Stomach (tissue), 9 donors: ENCODE data around the gene SPAG16. TPM values are rescaled to one million over a fixed set of nuclear protein-coding genes. Genes with fewer than 3 reads are reported as not detected.

Experiments
- DNase-seq, 2 donors: peaks; one replicate each; pipeline versions ENCODE4 v3.0.0 to v3.0.0-alpha.2; 2013 to 2019
- H3K27ac ChIP-seq, 5 donors: fragments of 200-600 bp in 4 of 5; sonication (generic) in 4 of 5; one replicate each; pipeline ENCODE4 v1.5.1; 2013 to 2019; ENCODE audit warnings: mild to moderate bottlenecking in 1 of 5, moderate library complexity in 1 of 5
- H3K27me3 ChIP-seq, 3 donors: fragments of 200-600 bp; sonication (generic); one replicate each; pipeline ENCODE4 v1.5.1; 2017 to 2019; ENCODE audit warnings: mixed run types in 1 of 3
- H3K36me3 ChIP-seq, 4 donors: fragments of 200-600 bp; sonication (generic); 1 replicate in 3 of 4; 2 replicates in 1 of 4; pipeline ENCODE4 v1.5.1; 2016 to 2019
- H3K4me1 ChIP-seq, 4 donors: fragments of 200-600 bp; sonication (generic); one replicate each; pipeline ENCODE4 v1.5.1; 2016 to 2019
- H3K4me3 ChIP-seq, 4 donors: fragments of 200-600 bp; sonication (generic) in 3 of 4; one replicate each; pipeline ENCODE4 v1.5.1; 2016 to 2019; ENCODE audit warnings: mild to moderate bottlenecking in 1 of 4
- H3K9me3 ChIP-seq, 4 donors: fragments of 200-600 bp; sonication (generic); one replicate each; pipeline ENCODE4 v1.5.1; 2016 to 2019
- CTCF ChIP-seq, 7 experiments: fragments of 450-650 bp in 4 of 7; fragments of 200-600 bp in 3 of 7; sonication (generic) in 3 of 7; IDR thresholded peaks; one replicate each; pipeline ENCODE4 v1.5.1; 2016 to 2019; ENCODE audit warnings: antibody characterized with exemption in 7 of 7, control low read depth in 2 of 7, mild to moderate bottlenecking in 1 of 7
- EP300 ChIP-seq: sonication (generic); formaldehyde crosslinking; IDR thresholded peaks from one replicate; pipeline ENCODE4 v1.6.1; 2017; ENCODE audit warnings: antibody characterized with exemption
- POLR2A ChIP-seq, 4 donors: fragments of 450-650 bp; IDR thresholded peaks; one replicate each; pipeline ENCODE4 v1.6.1; 2016; ENCODE audit warnings: antibody characterized with exemption in 4 of 4, control low read depth in 2 of 4, mild to moderate bottlenecking in 1 of 4, moderate library complexity in 1 of 4
- POLR2AphosphoS5 ChIP-seq, 3 donors: sonication (generic); formaldehyde crosslinking; IDR thresholded peaks; one replicate each; pipeline ENCODE4 v1.6.1; 2016; ENCODE audit warnings: antibody characterized with exemption in 3 of 3
- WGBS, 5 donors: extraction: QIAGEN DNeasy Blood & Tissue Kit in 3 of 5; methylation state at CpG; one replicate each; pipeline versions ENCODE4 v1.1.5 to v1.1.7; 2013 to 2018; 5-methylcytosine and 5-hydroxymethylcytosine counted together
- intact Hi-C: fragments of 100-400 bp; cut with DNase I; formaldehyde crosslinking; loops from one replicate; pipeline ENCODE4 v1.15.1; 2023; ENCODE audit warnings: low total_unique reads
- polyA plus RNA-seq, 3 donors: library from polyadenylated mRNA; stranded (reverse); fragments of 200-250 nt; gene quantifications; one replicate each; pipeline ENCODE4 v1.2.3, GENCODE V29; 2013
- total RNA-seq, 5 donors: library from RNA; depleted of rRNA; stranded (reverse); fragments of >200 nt; gene quantifications; one replicate each; pipeline versions ENCODE4 v1.1.0 to v1.2.3, GENCODE V29; 2014 to 2016
- donor health status: healthy with polysubstance abuse.
- donor health status: Bipolar disorder and iron deficiency.
- donor health status: healthy.

Gene SPAG16
- total and polyA plus RNA-seq, 8 donors: 16.0 to 137 (median 34.4) TPM

DNA sequence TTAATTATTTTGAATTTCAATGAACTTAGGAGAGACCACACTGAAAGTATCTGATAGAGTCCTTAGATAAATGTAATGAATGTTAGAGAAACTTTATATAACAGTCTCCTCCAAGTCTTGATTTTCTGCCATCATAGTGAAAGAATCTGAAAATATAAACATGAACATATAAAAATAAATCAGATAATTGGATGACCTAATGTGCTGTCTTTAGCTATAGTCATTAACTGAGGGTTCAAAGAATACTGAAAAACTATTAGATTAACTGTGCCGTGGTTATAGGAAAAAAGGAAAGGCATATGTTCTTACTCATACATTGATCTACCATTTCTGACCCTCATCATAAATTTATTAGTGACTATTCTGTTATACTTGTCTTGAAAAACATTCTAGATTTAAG, 47.0 kb upstream of the SPAG16 start:
- Histone ChIP-seq H3K4me3 (no peak overlapping the region), H3K9me3 (no peaks in the 10 kb centered on the region), H3K36me3 (no peaks in the 10 kb centered on the region), H3K4me1 (no peaks in the 10 kb centered on the region), H3K27me3 (peaks cover 0 to 8% (median 0%) of the 10 kb centered on the region in 3 donors), H3K27ac (no peak overlapping the region)
- no peak for TF ChIP-seq EP300
- no peak for TF ChIP-seq POLR2A (IDR thresholded peaks at IDR 0.05)
- no peak for TF ChIP-seq CTCF (IDR thresholded peaks at IDR 0.05)
- no peak for TF ChIP-seq POLR2AphosphoS5 (IDR thresholded peaks at IDR 0.05)
- intact Hi-C loops: no loop called here
- DNase-seq: no peak
- WGBS, 5 donors: 62 to 87% (median 67%) methylated on average over 1 of the region's 1 CpG

- TF ChIP-seq POLR2A (IDR thresholded peaks at IDR 0.05): no peak
- Histone ChIP-seq H3K4me1 (no peaks in the 10 kb centered on the region), H3K9me3 (no peaks in the 10 kb centered on the region), H3K36me3 (no peaks in the 10 kb centered on the region), H3K27ac (no peak overlapping the region), H3K27me3 (peaks cover 0 to 3% (median 0%) of the 10 kb centered on the region in 3 donors), H3K4me3 (no peak overlapping the region)
- intact Hi-C loops: no loop called here
- 70 to 88% (median 79%) methylated on average over 2 of the region's 2 CpGs for WGBS, 5 donors
- DNase-seq: no peak
Observed at GRCh38 chr2:213237787-213238186, 46.5 kb upstream of the SPAG16 start.

- H3K4me1 ChIP-seq: no peaks in the 10 kb centered on the region
- H3K4me3 ChIP-seq: no peak overlapping the region
- no peak overlapping the region for H3K27ac ChIP-seq
- H3K36me3 ChIP-seq: no peaks in the 10 kb centered on the region
- no peaks in the 10 kb centered on the region for H3K9me3 ChIP-seq
- 9 to 26% (median 21%) methylated on average over 3 of the region's 3 CpGs for WGBS, 5 donors
- intact Hi-C loops: no loop called here
- H3K27me3 ChIP-seq: no peaks in the 10 kb centered on the region
- DNase-seq: peak in 1 of 2 donors; percentile 47
- TF ChIP-seq EP300 (no peak), POLR2AphosphoS5 (IDR thresholded peaks at IDR 0.05) (no peak), CTCF (IDR thresholded peaks at IDR 0.05) (no peak), POLR2A (IDR thresholded peaks at IDR 0.05) (no peak)
Observed at GRCh38 chr2:213238753-213239495, 45.3 kb upstream of the SPAG16 start.

GRCh38 chr2:213241817-213242216, 42.4 kb upstream of the SPAG16 start:
- 93 to 97% (median 95%) methylated on average over 6 of the region's 6 CpGs for WGBS, 5 donors
- Histone ChIP-seq H3K4me1 (no peaks in the 10 kb centered on the region), H3K36me3 (no peaks in the 10 kb centered on the region), H3K9me3 (no peaks in the 10 kb centered on the region), H3K27me3 (no peaks in the 10 kb centered on the region), H3K4me3 (no peak overlapping the region), H3K27ac (no peak overlapping the region)
- no peak for DNase-seq
- intact Hi-C loops: no loop called here
- TF ChIP-seq EP300 (no peak), CTCF (IDR thresholded peaks at IDR 0.05) (no peak), POLR2A (IDR thresholded peaks at IDR 0.05) (no peak), POLR2AphosphoS5 (IDR thresholded peaks at IDR 0.05) (no peak)

GRCh38 chr2:213242653-213243052, 41.6 kb upstream of the SPAG16 start:
- Histone ChIP-seq H3K36me3 (no peaks in the 10 kb centered on the region), H3K4me3 (no peak overlapping the region), H3K9me3 (no peaks in the 10 kb centered on the region), H3K27ac (no peak overlapping the region), H3K27me3 (no peaks in the 10 kb centered on the region), H3K4me1 (no peaks in the 10 kb centered on the region)
- DNase-seq: no peak
- TF ChIP-seq POLR2A (IDR thresholded peaks at IDR 0.05): no peak
- no peak for TF ChIP-seq POLR2AphosphoS5 (IDR thresholded peaks at IDR 0.05)
- no peak for TF ChIP-seq EP300
- TF ChIP-seq CTCF (IDR thresholded peaks at IDR 0.05): no peak
- WGBS, 5 donors: 91 to 98% (median 94%) methylated on average over 1 of the region's 1 CpG
- intact Hi-C loops: no loop called here
